ENCODE measurements around the gene WDR33.

WDR33 gene

GRCh38 chr2:127672341-127673224, 138.4 kb downstream of the WDR33 start:
- DNase-seq (ENCODE audit: low read depth), result peak; percentile 24

GRCh38 chr2:127671557-127672302, 139.2 kb downstream of the WDR33 start:
- DNase-seq (ENCODE audit: low read depth), result no peak

DNA sequence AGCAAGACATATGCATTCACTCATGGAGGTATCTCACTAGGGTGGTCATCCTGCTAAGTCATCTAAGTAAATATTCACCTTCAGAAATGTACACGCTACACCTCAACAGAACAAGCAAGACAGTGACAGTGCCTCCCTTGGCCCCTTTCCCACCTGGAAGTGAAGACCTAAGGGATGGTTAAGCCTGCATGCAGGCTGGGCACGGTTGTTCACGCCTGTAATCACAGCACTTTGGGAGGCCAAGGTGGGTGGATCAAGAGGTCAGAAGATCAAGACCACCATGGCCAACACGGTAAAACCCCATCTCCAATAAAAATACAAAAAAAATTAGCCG, 140.0 kb downstream of the WDR33 start:
- no peak for DNase-seq (ENCODE audit: low read depth)

GRCh38 chr2:127670055-127670956, 140.7 kb downstream of the WDR33 start:
- DNase-seq (ENCODE audit: low read depth), result peak; percentile 86

GRCh38 chr2:127669056-127669455, 141.9 kb downstream of the WDR33 start:
- DNase-seq (ENCODE audit: low read depth), result no peak

GRCh38 chr2:127665267-127665893, 145.6 kb downstream of the WDR33 start:
- DNase-seq (ENCODE audit: low read depth), result no peak

GRCh38 chr2:127664895-127665225, 146.1 kb downstream of the WDR33 start:
- no peak for DNase-seq (ENCODE audit: low read depth)

DNA sequence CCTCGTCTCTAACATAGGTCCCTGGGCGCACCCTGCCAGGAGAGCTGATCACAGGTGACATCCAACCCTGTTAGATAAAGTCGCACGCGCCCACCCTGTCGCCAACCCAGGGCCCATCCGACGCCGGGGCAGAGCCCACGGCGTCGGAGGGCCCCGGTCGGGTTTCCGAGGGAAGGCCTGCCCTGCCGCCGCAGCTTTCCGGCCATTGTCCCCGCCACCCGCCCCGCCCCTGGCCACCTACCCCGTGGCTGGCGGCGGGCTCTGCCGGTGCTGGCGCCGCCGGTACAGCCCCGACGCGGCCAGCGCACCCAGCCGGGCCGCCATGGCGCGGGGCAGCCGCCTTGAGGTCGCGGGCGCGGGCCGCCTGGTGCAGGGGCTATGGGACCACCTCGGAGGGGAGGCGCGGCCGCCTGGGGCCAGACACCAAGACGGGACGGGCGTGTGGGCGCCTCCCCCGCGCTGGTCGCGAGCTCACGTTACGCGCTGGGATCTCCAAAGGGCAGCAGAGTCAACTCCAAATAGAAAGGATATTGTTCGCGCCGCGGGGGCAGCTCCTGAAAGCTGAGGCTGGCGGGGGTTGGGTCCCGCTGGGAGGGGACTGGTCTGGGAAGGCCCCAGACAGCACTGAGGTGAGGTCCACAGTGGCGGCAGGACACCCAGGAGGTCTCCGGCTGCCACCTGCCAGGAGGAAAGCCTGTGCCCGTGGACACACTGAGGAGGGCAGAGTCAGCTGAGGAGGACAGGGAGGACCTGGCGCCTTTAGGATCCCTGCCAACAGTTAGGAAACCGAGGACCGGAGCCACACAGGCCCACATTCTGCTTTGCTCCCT, 146.7 kb downstream of the WDR33 start:
- DNase-seq (ENCODE audit: low read depth), result no peak

GRCh38 chr2:127663566-127664064, 147.4 kb downstream of the WDR33 start:
- DNase-seq (ENCODE audit: low read depth), result no peak

DNA sequence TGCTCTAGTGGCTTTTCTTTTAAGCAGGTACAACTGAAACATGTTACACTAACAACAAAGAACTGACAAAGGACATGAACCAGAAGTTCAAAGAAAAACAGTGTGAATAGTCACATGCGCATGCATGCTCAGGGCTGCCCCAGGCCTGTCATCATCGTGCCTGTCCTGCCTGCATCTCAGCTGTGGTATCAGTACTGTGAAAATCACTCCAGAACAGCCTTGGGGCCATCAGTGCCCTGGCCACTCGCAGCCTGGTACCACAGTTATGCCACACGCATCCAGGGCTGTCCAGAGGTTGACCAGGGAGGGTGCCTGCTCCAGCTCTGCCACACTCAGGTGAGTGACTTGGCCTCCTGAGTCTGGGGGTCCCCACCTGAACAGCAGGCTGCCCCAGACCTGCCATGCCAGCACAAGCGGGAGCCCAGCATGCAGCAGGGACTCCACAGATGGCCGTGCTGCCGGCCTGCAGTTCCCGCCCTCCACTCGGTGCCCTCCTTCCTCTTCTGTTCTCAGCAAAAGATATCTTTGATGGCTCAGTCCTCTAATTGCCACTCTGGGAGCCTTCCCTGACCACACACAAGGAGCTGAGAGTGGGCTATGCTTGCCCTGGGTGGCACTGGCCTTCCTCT, 147.9 kb downstream of the WDR33 start:
- no peak for DNase-seq (ENCODE audit: low read depth)

- DNase-seq (ENCODE audit: low read depth), result peak; percentile 43
Measured at GRCh38 chr2:127661949-127662510, 148.9 kb downstream of the WDR33 start.

- DNase-seq (ENCODE audit: low read depth), result peak; percentile 25
Measured at GRCh38 chr2:127661072-127661649, 149.8 kb downstream of the WDR33 start.

- no peak for DNase-seq (ENCODE audit: low read depth)
Measured at GRCh38 chr2:127660291-127660578, 150.7 kb downstream of the WDR33 start.

DNA sequence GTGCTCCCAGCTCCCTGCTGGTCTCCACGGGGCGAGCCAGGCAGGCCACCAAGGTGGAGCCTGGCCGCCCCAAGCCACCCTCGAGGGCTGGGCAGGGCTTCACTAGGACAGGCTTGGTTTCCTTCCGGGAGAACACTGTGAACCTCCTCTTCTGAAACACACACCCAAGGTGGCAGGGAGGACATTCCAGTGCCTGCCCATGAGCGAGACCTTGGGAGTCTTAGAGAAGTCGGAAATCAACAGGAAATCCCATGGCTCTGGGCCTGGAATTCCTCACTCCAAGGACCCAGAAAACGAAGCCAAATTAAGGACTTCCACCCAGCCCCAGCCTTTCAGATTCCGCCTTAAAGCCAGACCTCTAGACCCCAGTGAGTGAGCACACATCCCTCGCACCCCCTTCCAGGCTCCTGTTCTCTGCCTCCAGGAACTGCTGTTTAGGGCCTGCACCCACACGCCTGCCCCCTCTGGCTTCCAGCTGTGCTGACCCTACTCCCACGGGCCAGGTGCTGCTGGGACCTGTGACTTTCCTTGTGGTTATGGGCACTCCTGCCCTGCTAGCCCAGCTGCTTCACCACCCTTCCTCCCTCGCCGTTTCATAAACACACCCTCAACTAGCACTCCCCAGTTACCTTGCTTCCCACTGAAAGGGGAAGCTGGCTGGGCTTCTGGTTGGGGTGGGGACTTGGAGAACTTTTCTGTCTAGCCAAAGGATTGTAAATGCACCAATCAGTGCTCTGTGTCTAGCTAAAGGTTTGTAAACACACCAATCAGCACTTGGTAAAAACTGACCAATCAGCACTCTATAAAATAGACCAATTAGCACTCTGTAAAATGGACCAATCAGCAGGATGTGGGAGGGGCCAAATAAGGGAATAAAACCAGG, 151.3 kb downstream of the WDR33 start:
- DNase-seq (ENCODE audit: low read depth), result no peak

GRCh38 chr2:127658641-127659407, 152.1 kb downstream of the WDR33 start:
- DNase-seq (ENCODE audit: low read depth), result no peak

GRCh38 chr2:127658146-127658545, 152.8 kb downstream of the WDR33 start:
- no peak for DNase-seq (ENCODE audit: low read depth)

- DNase-seq (ENCODE audit: low read depth), result no peak
Measured at GRCh38 chr2:127657232-127657595, 153.8 kb downstream of the WDR33 start.

DNA sequence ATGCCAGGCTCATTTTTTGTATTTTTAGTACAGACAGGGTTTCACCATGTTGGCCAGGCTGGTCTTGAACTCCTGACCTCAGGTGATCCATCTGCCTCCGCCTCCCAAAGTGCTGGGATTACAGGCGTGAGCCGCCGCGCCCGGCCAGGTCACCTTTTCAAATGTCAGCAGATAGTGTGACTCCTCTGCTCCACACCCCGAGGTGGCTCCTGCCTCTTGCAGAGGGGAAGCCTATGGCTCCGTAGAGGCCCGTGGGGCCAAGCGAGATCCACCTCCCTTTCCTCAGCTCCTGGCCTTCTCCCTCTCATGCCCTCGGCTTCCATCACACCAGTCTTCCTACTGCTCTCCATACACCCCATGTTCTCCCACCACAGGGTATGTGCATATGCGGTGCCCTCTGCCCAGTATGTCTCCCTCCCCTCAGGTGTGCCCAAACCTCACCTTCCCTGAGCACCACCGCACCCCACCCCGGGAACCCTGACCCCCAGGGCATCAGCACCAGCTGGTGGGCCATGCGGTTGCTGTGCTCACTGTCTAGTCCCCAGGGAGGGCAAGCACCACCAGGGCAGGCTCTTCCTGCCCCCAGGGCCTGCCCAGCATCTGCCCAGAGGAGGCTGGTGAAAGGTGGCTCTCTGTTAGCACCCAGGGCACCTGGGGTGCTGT, 154.3 kb downstream of the WDR33 start:
- DNase-seq (ENCODE audit: low read depth), result no peak
